HG03571 (cell line): Measurements from ENCODE around the gene ASB1.

Experiments
- ATAC-seq: cut with Tn5 transposase; IDR thresholded peaks from one replicate; pipeline ENCODE4 v1.9.1; 2021; ENCODE audit not compliant: unreplicated experiment

ASB1 gene

DNA sequence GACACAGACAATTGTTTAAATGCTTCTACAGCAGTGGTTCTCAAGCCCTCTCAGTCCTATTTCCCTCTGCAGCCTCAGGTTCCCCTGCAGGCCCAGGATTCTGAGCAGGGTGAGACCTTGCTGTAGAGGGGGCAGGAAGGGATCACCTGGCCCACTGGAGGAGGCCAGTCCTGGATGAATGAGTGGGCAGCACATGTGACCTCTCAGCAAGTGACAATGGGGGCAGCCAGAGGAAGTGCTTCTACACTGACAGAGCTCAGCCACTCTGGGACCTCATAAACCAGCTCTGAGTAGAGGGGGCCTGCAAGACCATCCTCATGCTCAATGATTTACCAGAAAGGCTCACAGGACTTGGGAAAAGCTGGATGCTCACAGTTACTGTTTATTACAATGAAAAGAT, 63.2 kb downstream of the ASB1 start:
- no peak for ATAC-seq

DNA sequence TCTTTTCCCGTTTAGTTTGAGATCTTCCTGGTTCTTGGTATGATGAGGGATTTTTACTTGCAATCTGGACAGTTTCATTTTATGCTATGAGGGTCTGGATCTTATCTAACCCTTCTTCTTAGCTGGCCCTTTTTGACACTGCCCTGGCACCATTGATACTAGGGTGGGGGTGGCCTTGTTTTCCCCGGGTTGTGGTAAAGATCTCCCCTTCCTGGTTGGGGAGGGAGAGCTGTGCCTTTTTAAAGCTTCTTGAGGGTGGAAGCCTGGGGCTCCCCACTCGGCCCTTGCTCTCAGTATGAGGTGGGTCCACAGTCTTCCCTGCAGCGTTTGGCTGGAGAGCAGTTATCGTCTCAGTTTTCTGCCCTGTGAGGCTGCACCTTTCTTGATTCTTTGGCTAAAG, 66.1 kb downstream of the ASB1 start:
- ATAC-seq = no peak

- ATAC-seq = no peak
Measured at GRCh38 chr2:238493411-238493810, 66.7 kb downstream of the ASB1 start.

GRCh38 chr2:238493880-238494572, 67.3 kb downstream of the ASB1 start:
- ATAC-seq = no peak

DNA sequence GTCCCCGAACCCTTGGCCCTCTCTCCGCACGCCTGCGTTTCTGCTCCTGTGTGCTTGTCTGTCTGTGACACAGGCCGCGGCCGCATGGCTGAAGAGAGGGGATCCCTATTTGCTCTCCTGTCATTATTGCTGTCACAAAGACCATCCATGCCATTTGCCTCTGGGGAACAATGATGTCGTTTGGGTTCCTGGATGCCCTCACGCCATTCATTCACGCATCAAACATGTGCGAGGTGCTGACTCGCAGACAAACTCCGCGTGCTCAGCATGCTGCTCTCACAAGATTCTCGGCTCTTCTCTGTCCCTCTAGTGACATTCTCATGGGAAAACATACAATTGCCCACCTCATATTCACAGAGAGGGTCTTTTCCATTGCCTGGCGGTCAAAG, 67.8 kb downstream of the ASB1 start:
- ATAC-seq = no peak

DNA sequence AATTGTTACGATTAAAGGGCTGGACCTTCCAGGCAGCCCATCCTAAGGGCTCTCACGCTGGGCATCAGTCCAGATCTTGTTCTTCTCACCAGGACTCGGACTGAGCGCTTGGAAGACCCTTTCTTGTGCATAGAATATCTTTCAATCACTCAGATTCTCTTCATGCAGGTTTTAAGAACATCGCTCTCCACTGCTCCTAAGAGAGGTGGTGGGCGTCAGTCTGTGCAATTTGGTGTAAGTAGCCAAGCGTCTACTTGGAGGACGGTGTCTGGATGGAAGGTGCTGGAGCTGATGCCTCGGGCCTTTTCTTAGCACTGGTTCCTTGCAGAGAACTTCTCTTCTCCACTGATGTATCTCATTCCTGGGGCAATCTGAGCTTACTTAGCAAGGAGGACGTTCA, 68.7 kb downstream of the ASB1 start:
- no peak for ATAC-seq

GRCh38 chr2:238496756-238497609, 70.3 kb downstream of the ASB1 start:
- no peak for ATAC-seq

DNA sequence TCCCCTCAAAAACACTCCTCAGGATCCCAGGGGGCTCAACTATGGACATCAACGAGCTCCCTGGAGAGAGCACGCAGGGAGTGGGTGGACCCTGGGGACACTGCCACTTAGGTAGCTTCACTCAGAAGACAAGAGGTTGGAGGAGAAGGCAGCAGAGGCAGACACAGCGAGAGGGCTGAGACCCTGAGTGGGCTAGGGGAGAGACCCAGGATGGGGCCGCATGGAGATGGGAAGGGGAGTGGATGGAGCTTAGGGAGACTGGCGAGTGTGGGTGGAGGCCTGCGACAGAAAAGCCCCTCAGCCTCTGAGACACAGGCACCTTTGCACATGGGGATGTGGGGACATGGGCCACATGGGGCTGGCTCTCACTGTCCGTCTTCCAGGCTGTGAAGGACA, 70.9 kb downstream of the ASB1 start:
- no peak for ATAC-seq

DNA sequence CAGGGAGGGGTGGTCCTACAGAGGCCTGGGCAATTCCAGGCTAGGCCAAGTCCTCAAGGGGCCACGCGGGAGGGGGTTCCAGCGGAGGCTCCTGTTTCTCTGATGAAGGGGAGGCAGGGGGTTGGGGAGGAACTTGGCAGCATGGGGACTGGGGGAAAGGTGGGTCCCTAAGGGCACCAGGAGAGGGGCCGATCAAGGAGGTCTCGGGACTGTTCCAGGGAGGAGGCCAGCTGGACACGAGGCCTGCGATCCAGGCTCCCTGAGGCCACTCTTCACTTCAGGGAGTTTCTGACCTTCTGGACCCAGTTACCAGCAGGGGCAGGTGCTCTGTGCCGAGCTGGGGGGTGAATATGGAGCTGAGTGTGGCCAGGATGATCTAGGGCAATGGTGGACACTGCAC, 71.5 kb downstream of the ASB1 start:
- no peak for ATAC-seq

DNA sequence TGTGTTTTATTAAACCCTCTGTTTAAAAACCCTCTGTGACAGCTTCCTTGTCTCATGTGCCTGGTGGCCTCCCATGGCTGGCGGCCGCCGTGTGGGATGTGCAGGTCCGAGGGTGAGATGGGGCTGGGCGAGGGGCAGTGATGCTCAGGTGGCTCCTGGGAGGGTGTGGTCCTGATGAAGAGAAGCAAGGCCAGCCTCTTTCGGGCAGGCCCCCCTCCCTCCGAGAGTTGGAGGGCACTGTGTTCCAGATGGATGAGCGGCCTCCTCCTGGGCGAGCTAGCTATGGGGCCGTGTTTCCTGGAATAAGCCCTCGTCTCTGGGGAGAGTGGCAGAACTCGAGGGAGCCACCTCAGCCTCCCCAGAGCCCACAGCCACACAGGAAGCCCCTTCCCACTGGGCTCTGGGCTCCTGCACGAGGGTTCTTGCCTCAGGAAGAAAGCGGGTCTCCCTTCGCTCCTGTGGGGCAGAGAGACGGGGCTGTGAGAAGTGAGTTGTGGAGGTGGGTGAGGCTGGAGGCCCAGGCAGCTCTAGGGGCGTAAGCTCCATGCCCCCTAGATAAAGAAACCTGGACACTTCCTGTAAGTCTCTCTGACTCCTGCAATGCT, 72.1 kb downstream of the ASB1 start:
- no peak for ATAC-seq

- no peak for ATAC-seq
Measured at GRCh38 chr2:238499731-238500580, 73.2 kb downstream of the ASB1 start.

GRCh38 chr2:238501311-238501710, 74.6 kb downstream of the ASB1 start:
- ATAC-seq = no peak
